Measurements from ENCODE around the gene C2orf76. TPM values are rescaled to one million over a fixed set of nuclear protein-coding genes. Genes with fewer than 3 reads are reported as not detected.
A peak's percentile ranks its signal among the peaks of the same experiment; 100 is the strongest.

The C2orf76 gene
- total RNA-seq, 1 donor = 4.0 TPM

DNA sequence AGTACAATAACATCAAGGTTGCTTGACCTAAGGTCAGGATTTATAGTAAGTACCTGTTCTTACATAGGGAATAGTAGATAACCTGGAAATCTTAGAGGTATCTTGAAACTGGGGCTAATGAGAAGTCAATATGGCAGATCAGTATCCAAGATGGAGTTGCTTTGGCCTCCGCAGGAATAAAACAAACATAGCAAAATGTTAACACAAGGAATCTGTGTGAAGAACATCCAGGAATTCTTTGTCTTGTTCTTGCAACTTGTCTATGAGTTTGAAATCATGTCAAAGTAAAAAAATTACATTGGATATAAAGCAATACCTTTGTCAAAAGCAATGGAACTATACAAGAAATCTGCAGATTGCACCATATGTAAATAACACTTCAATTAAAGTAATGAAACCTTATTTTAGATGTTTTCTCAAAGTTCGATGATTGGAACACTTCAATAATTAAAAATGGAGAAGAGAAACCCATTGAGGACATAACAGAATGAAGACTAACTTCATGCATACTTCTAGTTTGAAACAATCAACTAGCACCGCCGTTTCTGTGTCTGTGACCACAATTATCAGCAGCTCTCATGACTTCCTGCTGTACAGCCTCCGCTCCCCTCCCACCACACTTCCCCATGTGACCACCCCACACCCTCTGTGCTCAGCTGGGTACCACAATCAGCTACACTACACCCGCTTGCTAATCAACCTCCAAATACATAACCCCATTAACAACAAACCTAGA, 27.6 kb downstream of the C2orf76 start:
- DNase-seq (ENCODE audit: low read depth in 2 of 3, low spot score in 2 of 3) = peak in 2 of 3 donors; percentile 84 to 92

DNA sequence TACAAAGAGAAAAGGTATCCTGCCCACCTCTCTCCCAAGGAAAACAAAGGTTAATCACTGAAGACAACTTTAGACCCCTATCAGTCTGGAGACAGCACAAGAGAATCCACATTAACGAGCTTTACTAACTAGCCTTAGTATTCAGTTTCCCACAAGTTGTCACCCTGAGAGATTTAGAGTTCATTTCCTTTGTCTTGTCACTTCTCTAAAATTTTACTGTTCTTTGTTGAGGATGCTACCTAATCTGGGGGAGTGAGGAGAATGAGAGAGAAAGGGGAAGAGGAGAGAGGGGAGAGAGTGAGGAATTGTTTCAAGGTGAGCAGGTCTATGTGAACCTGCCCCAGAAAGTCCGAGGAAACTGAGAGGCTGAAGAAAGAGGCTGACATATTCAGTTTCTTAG, 28.4 kb downstream of the C2orf76 start:
- DNase-seq (ENCODE audit: low read depth in 2 of 3, low spot score in 2 of 3) = no peak

DNA sequence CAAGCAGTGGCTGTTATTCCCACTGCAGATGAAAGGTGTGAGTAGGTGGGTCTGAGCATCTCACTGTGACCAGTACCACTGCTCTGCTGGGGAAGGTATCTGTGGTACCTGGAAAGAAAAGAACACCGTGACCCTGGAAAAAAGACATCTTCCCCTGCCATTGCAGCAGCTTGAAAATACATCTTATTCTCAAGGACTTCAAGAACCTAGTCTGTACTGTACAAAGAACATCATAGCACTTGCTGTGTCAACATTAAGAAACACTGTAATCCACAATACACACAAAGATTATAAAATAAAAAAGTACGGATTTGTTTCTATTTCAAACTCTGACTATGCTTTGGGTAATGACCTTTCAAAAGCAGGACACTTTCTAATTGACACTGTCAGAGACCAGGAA, 28.9 kb downstream of the C2orf76 start:
- DNase-seq (ENCODE audit: low read depth in 2 of 3, low spot score in 2 of 3) = no peak

DNA sequence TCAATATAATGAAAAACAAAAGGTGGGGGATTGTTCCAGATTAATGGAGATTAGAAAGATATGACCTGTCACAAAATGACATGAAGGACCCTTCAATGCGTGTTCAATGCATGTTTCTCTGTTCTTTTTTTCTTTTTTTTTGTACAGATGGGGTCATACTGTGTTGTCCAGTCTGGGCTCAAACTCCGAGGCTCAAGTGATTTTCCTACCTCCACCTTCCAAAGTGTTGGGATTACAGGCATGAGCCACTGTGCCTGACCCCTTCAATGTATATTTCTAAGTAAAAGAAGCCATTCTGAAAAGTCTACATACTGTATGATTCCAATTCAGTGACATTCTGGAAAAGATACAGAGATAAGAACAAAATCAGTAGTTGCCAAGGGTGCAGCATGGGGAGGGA, 32.8 kb downstream of the C2orf76 start:
- DNase-seq (ENCODE audit: low read depth in 2 of 3, low spot score in 2 of 3) = no peak

DNA sequence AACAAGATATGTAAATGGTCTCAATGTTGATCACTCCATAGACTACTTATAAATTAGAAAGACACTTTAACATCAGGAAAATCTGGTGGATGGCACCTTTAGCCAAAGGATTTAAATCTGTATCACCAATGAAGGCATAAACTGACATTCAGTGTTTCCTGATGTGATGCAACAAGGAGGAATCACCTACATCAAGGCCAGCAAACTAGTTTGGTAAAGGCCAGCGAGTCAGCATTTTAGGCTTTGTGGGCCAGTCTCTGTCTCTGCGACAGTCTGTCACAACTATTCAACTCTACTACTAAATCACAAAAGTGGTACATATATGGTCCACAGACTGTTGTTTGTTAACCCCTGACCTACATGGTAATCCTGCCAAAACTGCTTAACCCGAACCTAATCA, 33.3 kb downstream of the C2orf76 start:
- no peak for DNase-seq (ENCODE audit: low read depth in 2 of 3, low spot score in 2 of 3)

DNA sequence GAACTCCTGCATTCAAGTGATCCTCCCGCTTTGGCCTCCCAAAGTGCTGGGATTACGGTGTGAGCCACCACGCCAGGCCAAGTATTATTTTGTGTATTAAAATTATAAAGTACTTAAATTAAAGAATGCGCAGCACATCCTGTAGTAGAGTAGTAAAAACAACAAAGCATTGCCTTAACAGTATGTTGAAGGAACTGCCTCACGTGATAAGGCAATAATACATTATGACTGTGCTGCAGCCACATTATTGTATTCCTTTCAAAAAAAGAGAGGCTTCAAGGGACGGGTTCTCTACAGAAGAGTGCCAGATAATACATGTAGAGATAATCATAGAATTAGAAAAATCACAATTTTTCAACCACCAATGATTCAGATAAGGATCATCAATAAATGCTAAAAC, 33.7 kb downstream of the C2orf76 start:
- DNase-seq (ENCODE audit: low read depth in 2 of 3, low spot score in 2 of 3) = no peak

DNA sequence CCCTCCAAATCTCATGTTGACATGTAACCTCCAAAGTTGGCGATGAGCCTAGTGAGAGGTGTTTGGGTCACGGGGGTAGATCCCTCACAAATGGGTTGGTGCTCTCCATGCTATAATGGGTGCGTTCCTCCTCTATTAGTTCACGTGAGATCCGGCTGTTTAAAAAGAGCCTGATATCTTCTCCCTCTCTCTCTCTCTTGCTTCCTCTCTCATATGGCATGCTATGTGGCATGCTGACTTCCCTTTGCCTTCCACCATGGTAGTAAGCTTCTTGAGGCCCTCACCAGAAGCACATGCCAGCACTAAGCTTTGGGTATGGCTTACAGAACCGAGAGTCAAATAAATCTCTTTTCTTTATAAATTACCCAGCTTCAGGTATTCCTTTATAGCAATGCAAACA, 39.2 kb downstream of the C2orf76 start:
- DNase-seq (ENCODE audit: low read depth in 2 of 3, low spot score in 2 of 3) = no peak

DNA sequence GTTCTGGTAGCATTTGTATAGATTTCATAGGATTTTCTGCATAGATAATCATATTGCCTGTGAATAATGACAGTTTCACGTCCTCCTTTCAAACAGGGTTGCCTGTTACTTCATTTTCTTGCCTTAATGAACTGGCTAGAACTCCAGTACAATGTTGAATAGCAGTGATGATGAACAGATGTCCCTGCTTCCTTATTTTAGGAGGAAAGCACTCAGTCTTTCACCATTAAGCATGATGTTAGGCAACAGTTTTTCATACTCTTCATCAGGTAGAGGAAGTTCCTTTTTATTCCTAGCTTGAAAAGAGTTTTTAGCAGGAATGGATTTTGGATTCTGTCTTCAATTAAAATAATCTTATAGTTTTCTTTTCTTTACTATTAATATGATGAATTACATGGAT, 39.7 kb downstream of the C2orf76 start:
- peak in 1 of 3 donors; percentile 7 for DNase-seq (ENCODE audit: low read depth in 2 of 3, low spot score in 2 of 3)

DNA sequence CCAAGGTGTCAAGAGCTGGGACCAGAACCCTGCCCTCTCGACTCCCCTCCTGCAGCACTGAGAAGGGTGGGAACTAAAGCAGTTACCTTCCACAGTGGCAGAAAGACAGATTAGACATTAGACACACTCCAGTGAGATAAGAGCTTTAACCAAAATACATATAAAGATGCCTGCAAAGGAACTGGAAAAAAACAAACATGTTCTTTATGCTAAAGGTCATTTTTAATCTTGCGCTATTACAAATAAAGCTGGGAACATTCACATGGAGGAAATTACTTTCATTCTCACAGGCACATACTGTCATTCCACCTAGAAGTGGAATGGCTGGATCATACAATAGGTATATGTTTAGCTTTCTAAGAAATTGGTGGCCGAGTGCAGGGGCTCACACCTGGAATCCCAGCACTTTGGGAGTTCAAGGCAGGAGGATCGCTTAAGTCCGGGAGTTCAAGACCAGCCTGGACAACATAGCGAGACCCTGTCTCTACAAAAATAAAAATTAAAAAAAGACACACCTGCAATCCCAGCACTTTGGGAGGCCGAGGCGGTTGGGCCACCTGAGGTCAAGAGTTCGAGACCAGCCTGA, 41.9 kb downstream of the C2orf76 start:
- DNase-seq (ENCODE audit: low read depth in 2 of 3, low spot score in 2 of 3) = no peak

DNA sequence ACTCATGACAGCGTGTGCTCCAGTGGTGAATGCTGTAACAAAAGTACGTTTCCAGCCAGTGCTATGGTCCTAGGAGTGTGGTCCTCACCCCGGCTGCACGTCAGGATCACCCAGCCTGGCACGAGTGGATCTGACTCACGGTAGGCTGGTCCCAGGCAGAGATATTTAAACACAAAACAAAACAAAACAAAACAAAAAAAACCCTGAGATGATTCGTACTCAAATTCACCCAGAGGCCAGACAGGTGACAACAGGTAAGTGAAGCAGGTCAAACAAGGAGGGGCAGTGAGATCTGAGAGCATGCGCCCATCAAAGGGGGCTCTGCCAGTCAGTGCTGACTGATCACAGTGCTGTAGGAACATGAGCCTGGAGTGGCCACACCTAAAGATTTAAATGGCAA, 43.2 kb downstream of the C2orf76 start:
- no peak for DNase-seq (ENCODE audit: low read depth in 2 of 3, low spot score in 2 of 3)

DNA sequence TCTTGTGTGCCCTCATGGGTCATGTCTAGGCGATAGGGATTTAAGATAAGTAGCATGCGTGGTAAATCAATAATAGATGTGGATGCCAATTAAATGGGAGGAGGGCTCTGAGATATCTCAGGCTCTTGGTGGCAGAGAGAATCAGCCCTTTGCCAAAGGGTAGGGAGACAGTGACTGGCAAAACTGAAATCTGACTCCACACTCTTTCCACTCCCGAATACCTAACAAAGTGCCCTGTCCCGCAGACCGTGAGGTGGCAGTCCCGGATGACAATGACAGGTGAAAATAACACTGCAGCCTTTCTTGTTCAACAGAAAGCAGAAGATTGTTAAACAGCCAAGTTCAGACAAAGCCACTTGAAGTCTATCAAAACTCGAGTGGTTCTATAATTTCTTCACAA, 47.0 kb downstream of the C2orf76 start:
- no peak for DNase-seq (ENCODE audit: low read depth in 2 of 3, low spot score in 2 of 3)

DNA sequence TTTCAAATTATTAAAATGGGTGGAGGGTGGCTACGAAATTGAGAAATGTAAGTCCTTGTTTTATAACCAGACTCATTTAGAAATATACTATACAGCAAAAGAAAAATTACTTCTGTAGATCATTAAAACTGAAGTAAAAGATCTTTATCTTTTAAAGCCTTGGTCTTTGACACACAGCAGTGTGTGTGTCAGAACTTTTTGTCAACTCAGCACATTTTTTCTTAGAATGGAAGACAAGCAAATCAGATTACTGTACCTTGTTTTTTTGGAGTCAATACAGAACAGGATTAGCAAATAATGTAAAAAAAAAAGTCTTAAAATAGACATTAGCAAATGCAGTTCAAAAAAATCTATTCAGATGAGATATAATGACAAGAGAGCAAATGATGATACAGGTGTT, 49.1 kb downstream of the C2orf76 start:
- DNase-seq (ENCODE audit: low read depth in 2 of 3, low spot score in 2 of 3) = no peak

DNA sequence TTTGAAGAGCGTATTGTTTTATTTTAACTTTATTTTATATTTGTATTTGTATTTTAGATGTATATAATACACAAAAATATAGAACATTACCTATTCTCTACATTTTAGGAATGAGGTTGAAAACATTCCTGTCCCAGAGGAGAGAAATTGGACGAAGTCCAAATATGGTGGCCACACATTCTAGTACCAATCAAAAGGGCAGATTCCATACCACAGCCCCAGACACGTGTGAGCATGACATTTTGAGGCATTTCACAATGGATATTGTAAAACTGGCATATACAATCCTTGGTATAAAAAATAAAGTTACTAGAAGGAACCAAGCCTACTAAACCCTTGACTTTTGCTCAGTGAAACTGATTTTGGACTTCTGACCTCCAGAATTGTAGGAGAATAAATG, 50.6 kb downstream of the C2orf76 start:
- no peak for DNase-seq (ENCODE audit: low read depth in 2 of 3, low spot score in 2 of 3)

DNA sequence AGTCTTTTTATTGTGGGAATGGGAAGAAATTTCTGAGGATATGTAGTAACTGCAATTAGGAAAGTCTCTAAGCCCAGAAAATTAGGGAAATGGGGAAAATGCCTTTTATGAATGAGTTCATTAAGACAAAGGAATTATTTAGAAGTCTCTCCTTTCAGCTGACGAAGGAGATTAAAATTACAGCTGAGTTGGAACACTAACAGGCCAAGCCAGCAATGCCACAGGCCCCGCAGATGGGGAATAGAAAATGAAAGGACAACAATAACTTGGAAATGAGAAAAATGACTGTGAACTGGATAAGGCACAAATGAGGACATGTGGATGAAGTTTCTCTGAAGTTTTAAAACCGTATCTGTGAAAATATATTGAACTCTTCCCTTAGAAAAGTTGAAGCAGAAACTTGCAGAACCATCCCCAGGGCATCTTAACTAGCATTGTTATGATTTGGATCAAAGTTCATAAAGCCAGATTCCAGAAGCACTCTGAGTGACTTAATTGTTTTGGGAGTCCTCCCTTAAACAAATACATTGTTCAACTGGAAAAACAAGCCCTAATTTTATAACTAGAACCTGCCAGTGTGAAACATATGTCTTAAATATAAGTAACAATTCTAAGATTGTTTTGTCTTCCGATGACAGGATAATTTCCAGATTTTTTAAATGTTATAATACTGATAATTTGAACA, 51.3 kb downstream of the C2orf76 start:
- no peak for DNase-seq (ENCODE audit: low read depth in 2 of 3, low spot score in 2 of 3)

DNA sequence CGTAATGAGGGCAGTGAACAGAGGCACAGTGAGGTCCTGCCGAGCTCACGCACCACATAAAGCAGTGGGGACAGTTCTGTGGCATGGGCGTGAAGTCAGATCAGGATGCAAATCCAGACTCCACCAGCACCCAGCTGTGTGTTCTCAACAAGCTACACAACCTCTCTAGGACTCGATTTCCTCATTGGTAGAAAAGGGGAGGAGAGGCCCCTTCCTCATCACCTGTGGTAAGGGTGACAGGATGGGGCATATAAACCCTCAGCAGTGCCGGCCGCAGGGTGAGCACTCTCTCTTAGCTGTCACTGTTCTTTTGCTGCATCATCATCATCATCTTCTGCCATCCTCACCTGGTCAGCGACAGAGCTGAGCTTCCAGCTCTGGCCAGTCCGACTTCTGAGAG, 54.8 kb downstream of the C2orf76 start:
- DNase-seq (ENCODE audit: low read depth in 2 of 3, low spot score in 2 of 3) = no peak

DNA sequence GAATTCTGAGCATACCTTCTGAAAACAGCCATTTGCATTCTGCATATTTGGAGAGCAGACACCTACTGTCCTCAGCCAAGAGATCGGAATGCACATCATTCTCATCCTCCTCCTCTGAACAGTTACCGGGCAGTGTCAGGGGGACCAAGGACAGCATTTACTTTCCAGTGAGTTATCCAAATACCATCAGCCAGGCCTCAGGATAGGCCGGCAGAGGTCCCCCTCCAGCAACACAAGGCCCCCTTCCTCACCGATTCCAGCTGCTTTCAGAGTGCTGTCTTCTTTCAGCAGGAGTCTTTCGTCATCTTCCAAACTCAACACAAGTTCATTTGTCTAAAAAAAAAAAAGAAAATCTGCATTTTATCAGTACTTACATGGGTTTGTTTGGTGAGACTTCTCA, 55.3 kb downstream of the C2orf76 start:
- no peak for DNase-seq (ENCODE audit: low read depth in 2 of 3, low spot score in 2 of 3)

DNA sequence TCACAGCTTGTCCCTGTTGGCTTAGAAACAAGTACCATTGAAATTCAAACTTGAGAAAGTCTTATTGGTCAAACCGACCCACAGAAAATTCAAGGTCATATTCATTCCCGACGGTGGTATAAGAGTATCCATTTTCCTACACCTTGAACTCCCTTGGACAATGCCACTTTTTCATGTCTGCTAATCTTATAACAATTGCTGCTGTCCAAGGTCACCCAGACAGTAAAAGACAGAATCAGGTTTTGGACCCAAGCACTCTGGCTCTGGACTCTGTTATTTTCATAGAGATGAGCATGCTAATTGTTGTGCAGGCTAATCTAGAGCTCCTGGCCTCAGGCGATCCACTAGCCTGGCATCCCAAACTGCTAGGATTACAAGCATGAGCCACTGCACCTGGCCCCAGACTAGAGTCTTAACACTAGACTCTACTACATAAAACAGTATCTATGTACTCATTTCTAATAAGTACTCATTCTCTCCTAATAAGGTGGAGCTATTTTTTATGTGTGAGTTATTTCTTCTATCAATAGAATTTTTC, 57.8 kb downstream of the C2orf76 start:
- no peak for DNase-seq (ENCODE audit: low read depth in 2 of 3, low spot score in 2 of 3)

DNA sequence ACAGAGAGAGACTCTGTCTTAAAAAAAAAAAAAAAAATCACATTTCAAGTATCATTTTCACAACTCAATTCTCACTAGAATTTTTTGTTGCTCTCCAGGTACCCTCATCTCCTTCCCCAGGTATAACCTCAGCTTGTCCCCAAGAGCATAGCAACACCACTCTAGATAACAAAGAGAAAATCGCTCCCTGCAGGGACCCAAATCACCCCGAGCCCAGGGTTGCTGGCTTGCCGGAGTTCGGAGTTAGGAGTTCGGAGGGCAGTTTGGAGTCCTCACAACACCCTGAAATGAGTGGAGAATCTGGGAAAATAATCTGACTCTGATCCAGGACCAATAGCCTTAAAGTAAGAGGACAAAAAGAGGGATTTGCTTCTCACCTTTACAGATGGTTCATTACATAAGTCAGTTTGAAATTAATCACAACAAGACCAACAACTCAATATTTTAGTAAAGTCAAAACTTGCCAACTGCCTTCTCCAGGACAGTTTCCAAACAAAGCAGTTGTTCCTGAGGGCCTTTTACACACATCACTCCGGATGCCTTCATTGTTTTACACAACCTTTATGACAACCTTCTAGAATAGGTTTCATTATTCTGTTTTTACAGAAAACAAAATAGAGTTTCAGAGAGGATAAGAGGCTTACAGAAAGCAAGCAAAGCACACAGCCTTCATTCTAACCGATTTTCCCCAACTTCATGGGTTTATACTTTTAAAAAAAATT, 59.1 kb downstream of the C2orf76 start:
- no peak for DNase-seq (ENCODE audit: low read depth in 2 of 3, low spot score in 2 of 3)

DNA sequence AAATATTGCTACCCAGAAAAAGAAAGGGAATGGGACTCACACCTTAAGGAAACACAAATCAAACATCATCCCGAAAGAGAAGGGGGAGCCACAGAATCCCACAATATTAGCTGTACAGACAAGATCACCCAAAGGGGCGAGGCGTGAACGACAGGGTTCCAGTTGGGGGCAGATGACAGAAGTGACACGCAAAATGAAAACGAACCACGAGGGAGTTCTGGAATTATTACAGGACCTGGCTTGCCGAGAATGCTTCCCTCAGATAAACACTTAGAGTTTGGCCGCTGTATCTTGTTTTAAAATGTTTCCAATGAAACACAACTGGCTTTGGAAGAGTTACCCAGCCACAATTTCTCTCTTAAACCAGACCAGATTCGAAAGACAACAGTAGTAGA, 60.4 kb downstream of the C2orf76 start:
- no peak for DNase-seq (ENCODE audit: low read depth in 2 of 3, low spot score in 2 of 3)

DNA sequence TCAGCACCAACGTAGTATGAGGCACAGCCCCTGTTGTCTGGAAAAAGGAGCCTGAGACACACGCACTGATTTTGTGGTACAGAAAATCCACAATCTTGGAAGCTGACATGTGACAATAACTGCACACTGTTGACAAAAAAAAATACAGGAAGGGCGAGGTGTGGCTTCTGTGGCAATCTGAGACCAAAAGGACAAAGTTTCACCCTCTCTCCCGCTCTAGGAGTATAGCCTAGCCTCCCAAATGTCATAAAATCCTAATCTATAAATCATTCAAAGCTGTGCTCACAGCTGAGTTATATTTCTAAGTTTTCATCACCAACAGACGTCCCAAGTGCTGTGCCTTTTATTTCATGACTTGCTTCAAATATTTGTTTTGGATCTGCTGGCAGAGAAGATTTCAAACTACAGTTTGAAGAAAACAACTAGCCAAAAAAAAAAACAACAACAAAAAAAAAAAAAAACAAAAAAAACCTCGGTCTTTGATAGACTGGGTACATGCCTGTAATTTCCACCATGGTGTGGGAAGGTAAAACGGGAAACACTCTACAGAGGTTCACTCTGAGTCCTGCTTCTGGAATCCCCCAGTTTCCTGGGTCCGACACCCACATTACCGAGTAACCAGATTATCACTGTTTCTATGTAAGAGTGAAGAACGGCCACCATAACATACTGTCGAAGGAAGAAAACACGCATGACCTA, 61.0 kb downstream of the C2orf76 start:
- DNase-seq (ENCODE audit: low read depth in 2 of 3, low spot score in 2 of 3) = no peak

DNA sequence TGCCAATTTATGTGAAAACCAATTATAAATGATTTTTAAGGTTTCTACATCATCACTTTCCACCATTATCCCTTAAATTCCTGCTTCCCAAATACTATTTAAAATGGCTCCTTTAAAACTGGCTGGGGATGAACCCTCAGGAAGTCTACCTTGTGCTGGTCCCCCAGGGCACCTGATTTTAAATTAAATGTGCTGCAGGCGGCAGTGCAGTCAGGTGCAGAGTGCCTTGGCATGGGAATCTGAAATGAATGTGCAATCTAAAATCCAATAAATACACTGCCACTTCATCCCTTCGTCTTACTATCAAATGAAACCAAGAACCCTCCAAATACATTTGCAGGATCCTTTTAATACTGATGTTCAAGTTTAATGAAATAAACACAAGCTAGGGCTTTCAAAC, 61.8 kb downstream of the C2orf76 start:
- no peak for DNase-seq (ENCODE audit: low read depth in 2 of 3, low spot score in 2 of 3)

All from hematopoietic multipotent progenitor cell (in vitro differentiated cells).